OCI-LY1 (cell line): ENCODE data around the gene KRTAP10-12.

Source experiments
- CTCF ChIP-seq: fragments of 200-600 bp; sonication (generic), shearing (Covaris generic); IDR thresholded peaks from 2 replicates; pipeline ENCODE4 v1.5.1; 2017; ENCODE audit warnings: mild to moderate bottlenecking, antibody characterized with exemption, low read length, moderate library complexity, mixed read lengths
- EZH2 ChIP-seq: fragments of 200-600 bp; sonication (generic), shearing (Covaris generic); IDR thresholded peaks from 2 replicates; pipeline ENCODE4 v1.8.0; 2017; ENCODE audit warnings: borderline replicate concordance, mixed run types, mild to moderate bottlenecking, antibody characterized with exemption, low read length, moderate library complexity, mixed read lengths

- TF ChIP-seq CTCF (peak; percentile 27; the same call in 1 of the 2 replicates), EZH2 (no peak)
Measured at GRCh38 chr21:44742418-44743153, 45.6 kb downstream of the KRTAP10-12 start.
